Cardiac muscle cell (in vitro differentiated cells and primary cell): ENCODE results near the gene CERS5. TPM values are rescaled to one million over a fixed set of nuclear protein-coding genes. Genes with fewer than 3 reads are reported as not detected.
"Not testable (repeated sequence)": the region's sequence is repeated elsewhere in the genome, so short reads cannot be mapped to it uniquely, and the experiment has no call there.

ENCODE experiments used
- DNase-seq, 2 donors: peaks; one replicate each; pipeline versions ENCODE4 v3.0.0 to v3.0.0-alpha.2; 2010 to 2017; ENCODE audit warnings: low read depth in 1 of 2, low spot score in 1 of 2
- H3K27ac ChIP-seq: fragments of 200-600 bp; sonication (generic); 2 replicates; pipeline ENCODE4 v1.5.1; 2016
- H3K27me3 ChIP-seq: fragments of 200-600 bp; sonication (generic); 2 replicates; pipeline ENCODE4 v1.6.0; 2016; ENCODE audit warnings: control low read depth
- H3K36me3 ChIP-seq: fragments of 200-600 bp; sonication (generic); 2 replicates; pipeline ENCODE4 v1.5.1; 2016; ENCODE audit warnings: control low read depth
- H3K4me1 ChIP-seq: fragments of 200-600 bp; sonication (generic); 2 replicates; pipeline ENCODE4 v1.8.1; 2017; ENCODE audit warnings: low read depth, mild to moderate bottlenecking, mixed run types
- H3K4me3 ChIP-seq: fragments of 200-600 bp; sonication (generic); 2 replicates; pipeline ENCODE4 v1.5.1; 2016; ENCODE audit warnings: mild to moderate bottlenecking
- H3K9me3 ChIP-seq: fragments of 200-600 bp; sonication (generic); 2 replicates; pipeline ENCODE4 v1.5.1; 2017; ENCODE audit warnings: low read depth, mild to moderate bottlenecking, control low read depth
- CTCF ChIP-seq: IDR thresholded peaks from 2 replicates; pipeline ENCODE4 v1.5.1; 2012; ENCODE audit warnings: low read depth, mild to moderate bottlenecking, low read length
- polyA plus RNA-seq: library from polyadenylated mRNA; unstranded; fragments of >200 nt; fragmentation: Nextera tagmentation; extraction: Ambion mirVana; gene quantifications from 2 replicates; pipeline ENCODE4 v1.2.1, GENCODE V29; 2016
- total RNA-seq: library from RNA; depleted of rRNA; stranded (reverse); fragments of >200 nt; gene quantifications from 2 replicates; pipeline ENCODE4 v1.2.3, GENCODE V29; 2016

The CERS5 gene
- total and polyA plus RNA-seq, 2 experiments from 2014 or later = 78.4 to 107 TPM

GRCh38 chr12:50164963-50165362, 2.2 kb downstream of the CERS5 start:
- TF ChIP-seq CTCF = no peak
- peaks cover 11% of the 10 kb centered on the region for H3K4me1 ChIP-seq
- H3K36me3 ChIP-seq = no peaks in the 10 kb centered on the region
- no peaks in the 10 kb centered on the region for H3K9me3 ChIP-seq
- H3K4me3 ChIP-seq = no peak overlapping the region
- no peak overlapping the region for H3K27ac ChIP-seq
- H3K27me3 ChIP-seq = no peaks in the 10 kb centered on the region
- DNase-seq = no peak

GRCh38 chr12:50162230-50162629, 4.9 kb downstream of the CERS5 start:
- H3K27ac ChIP-seq = no peak overlapping the region
- DNase-seq = peak in 1 of 2 donors; percentile 66
- H3K4me3 ChIP-seq = no peak overlapping the region

GRCh38 chr12:50160643-50161042, 6.5 kb downstream of the CERS5 start:
- H3K4me1 ChIP-seq = peaks cover 11% of the 10 kb centered on the region
- peaks cover 4% of the 10 kb centered on the region for H3K36me3 ChIP-seq
- H3K27me3 ChIP-seq = no peaks in the 10 kb centered on the region
- DNase-seq = no peak
- H3K27ac ChIP-seq = peak overlapping the region; percentile 81
- H3K4me3 ChIP-seq = no peak overlapping the region
- H3K9me3 ChIP-seq = no peaks in the 10 kb centered on the region
- no peak for TF ChIP-seq CTCF

More at GRCh38 chr12:50162230-50162629, 4.9 kb downstream of the CERS5 start:
- TF ChIP-seq CTCF = no peak
- H3K9me3 ChIP-seq = no peaks in the 10 kb centered on the region
- H3K27me3 ChIP-seq = no peaks in the 10 kb centered on the region
- peaks cover 11% of the 10 kb centered on the region for H3K4me1 ChIP-seq
- H3K36me3 ChIP-seq = peaks cover 4% of the 10 kb centered on the region

GRCh38 chr12:50157259-50157658, 9.9 kb downstream of the CERS5 start:
- Histone ChIP-seq H3K27ac (no peak overlapping the region), H3K4me1 (peaks cover 11% of the 10 kb centered on the region), H3K9me3 (no peaks in the 10 kb centered on the region), H3K4me3 (no peak overlapping the region), H3K36me3 (peaks cover 4% of the 10 kb centered on the region), H3K27me3 (no peaks in the 10 kb centered on the region)
- no peak for TF ChIP-seq CTCF
- DNase-seq = no peak

GRCh38 chr12:50156641-50157040, 10.5 kb downstream of the CERS5 start:
- Histone ChIP-seq H3K4me1 (peaks cover 11% of the 10 kb centered on the region), H3K27me3 (no peaks in the 10 kb centered on the region), H3K36me3 (peaks cover 4% of the 10 kb centered on the region), H3K4me3 (no peak overlapping the region), H3K9me3 (no peaks in the 10 kb centered on the region), H3K27ac (no peak overlapping the region)
- no peak for DNase-seq
- TF ChIP-seq CTCF = no peak

- H3K36me3 ChIP-seq, H3K4me3 ChIP-seq, H3K4me1 ChIP-seq, H3K9me3 ChIP-seq, DNase-seq, H3K27ac ChIP-seq, H3K27me3 ChIP-seq: not testable (repeated sequence)
These were observed 12.2 kb downstream of the CERS5 start for GRCh38 chr12:50154947-50155346.
